WERI-Rb-1 (cell line): ENCODE results near the gene SCNN1B.

Experiments
- DNase-seq: peaks from one replicate; pipeline ENCODE4 v3.0.0-alpha.2; 2020
- H3K27ac ChIP-seq: fragments of 250-450 bp; sonication (Bioruptor Pico); 2 replicates; pipeline ENCODE4 v1.5.1; 2020; ENCODE audit warnings: mild to moderate bottlenecking, moderate library complexity
- H3K27me3 ChIP-seq: fragments of 250-450 bp; sonication (Bioruptor Pico); 2 replicates; pipeline ENCODE4 v1.5.1; 2021; ENCODE audit warnings: mild to moderate bottlenecking, low read depth, moderate library complexity; ENCODE audit not compliant: insufficient read depth, severe bottlenecking
- H3K36me3 ChIP-seq: fragments of 250-450 bp; sonication (Bioruptor Pico); 2 replicates; pipeline ENCODE4 v1.5.1; 2020; ENCODE audit warnings: mild to moderate bottlenecking, moderate library complexity
- H3K4me3 ChIP-seq: 2 replicates; pipeline ENCODE4 v1.5.1; 2011; ENCODE audit warnings: low read depth, mild to moderate bottlenecking, control low read depth, low read length
- H3K9me3 ChIP-seq: fragments of 250-450 bp; sonication (Bioruptor Pico); 2 replicates; pipeline ENCODE4 v1.5.1; 2021; ENCODE audit warnings: mild to moderate bottlenecking, moderate library complexity; ENCODE audit not compliant: severe bottlenecking
- TF ChIP-seq, protein P1 (sequence below): IDR thresholded peaks from 2 replicates; pipeline ENCODE4 v1.5.1; 2011; ENCODE audit warnings: low read depth, mild to moderate bottlenecking, control low read depth, inconsistent platforms, low read length

The SCNN1B gene

DNA sequence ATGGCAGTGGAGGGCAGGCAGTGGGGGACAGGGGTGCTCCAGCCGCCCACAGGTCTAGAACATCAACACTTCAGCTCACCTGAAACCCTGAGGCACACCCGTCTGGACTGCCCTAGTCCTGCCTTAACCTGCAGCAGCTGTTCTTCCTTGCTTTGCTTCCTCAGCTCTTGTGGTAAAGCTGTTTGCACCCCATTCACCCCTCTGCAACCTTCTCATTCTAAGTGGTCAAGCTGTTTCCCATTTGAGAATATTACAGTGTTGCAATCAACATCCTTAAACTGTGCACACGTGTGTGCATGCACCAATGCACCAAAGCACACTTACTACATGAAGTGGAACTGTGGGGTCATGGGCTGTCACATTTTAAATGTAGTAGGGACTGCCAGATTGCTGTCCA lies 32.4 kb downstream of the SCNN1B start:
- no peak for DNase-seq
- Histone ChIP-seq H3K36me3 (no peaks in the 10 kb centered on the region), H3K9me3 (no peaks in the 10 kb centered on the region), H3K27ac (no peak overlapping the region), H3K27me3 (no peaks in the 10 kb centered on the region), H3K4me3 (no peak overlapping the region)
- TF ChIP-seq, protein P1, sequence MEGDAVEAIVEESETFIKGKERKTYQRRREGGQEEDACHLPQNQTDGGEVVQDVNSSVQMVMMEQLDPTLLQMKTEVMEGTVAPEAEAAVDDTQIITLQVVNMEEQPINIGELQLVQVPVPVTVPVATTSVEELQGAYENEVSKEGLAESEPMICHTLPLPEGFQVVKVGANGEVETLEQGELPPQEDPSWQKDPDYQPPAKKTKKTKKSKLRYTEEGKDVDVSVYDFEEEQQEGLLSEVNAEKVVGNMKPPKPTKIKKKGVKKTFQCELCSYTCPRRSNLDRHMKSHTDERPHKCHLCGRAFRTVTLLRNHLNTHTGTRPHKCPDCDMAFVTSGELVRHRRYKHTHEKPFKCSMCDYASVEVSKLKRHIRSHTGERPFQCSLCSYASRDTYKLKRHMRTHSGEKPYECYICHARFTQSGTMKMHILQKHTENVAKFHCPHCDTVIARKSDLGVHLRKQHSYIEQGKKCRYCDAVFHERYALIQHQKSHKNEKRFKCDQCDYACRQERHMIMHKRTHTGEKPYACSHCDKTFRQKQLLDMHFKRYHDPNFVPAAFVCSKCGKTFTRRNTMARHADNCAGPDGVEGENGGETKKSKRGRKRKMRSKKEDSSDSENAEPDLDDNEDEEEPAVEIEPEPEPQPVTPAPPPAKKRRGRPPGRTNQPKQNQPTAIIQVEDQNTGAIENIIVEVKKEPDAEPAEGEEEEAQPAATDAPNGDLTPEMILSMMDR, result no peak

DNA sequence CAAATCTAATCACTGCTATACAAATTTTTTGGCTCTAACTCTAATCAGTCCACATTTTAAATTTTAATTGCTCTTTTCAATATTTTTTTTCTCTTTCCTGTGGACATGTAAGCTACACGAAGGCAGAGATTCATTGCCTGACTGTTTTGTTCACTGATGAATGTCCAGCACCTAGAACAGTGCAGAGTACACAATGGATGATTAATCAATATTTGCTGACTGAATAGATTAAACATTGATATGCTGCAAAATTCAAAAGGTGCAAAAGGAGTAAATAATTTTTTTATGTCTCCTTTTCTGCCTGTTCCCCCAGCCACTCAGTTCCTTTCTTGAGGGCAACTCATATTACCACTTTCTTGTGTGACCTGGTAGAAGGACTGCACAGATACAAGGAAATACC lies 32.8 kb downstream of the SCNN1B start:
- no peak for DNase-seq
- Histone ChIP-seq H3K4me3 (no peak overlapping the region), H3K36me3 (no peaks in the 10 kb centered on the region), H3K9me3 (no peaks in the 10 kb centered on the region), H3K27me3 (no peaks in the 10 kb centered on the region), H3K27ac (no peak overlapping the region)
- TF ChIP-seq, protein P1, result no peak

- no peak overlapping the region for H3K4me3 ChIP-seq
- H3K36me3 ChIP-seq, result no peaks in the 10 kb centered on the region
- TF ChIP-seq, protein P1, result no peak
- no peaks in the 10 kb centered on the region for H3K27me3 ChIP-seq
- H3K27ac ChIP-seq, result no peak overlapping the region
- H3K9me3 ChIP-seq, result no peaks in the 10 kb centered on the region
- DNase-seq, result no peak
Observed at GRCh38 chr16:23337836-23338550, 35.9 kb downstream of the SCNN1B start.

GRCh38 chr16:23339787-23340186 lies 37.7 kb downstream of the SCNN1B start:
- TF ChIP-seq, protein P1, result no peak
- H3K27me3 ChIP-seq, result no peaks in the 10 kb centered on the region
- no peaks in the 10 kb centered on the region for H3K36me3 ChIP-seq
- no peak overlapping the region for H3K4me3 ChIP-seq
- no peaks in the 10 kb centered on the region for H3K9me3 ChIP-seq
- no peak for DNase-seq
- H3K27ac ChIP-seq, result no peak overlapping the region

DNA sequence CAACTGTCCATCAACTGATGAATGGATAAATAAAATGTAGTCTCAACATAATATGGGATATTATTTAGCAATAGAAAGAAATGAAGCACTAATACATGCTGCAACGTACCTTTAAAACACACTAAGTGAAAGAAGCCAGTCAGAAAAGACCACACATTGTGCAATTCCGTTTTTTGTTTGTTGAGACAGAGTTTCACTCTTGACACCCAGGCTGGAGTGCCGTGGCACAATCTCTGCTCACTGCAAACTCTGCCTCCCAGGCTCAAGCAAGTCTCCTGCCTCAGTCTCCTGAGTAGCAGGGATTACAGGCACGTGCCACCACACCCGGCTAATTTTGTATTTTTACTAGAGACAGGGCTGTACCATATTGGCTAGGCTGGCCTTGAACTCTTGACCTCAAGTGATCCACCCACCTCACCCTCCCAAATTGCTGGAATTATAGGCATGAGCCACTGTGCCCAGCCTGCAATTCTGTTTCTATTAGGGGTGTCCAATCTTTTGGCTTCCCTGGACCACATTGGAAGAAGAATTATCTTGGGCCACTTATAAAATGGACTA lies 40.1 kb downstream of the SCNN1B start:
- no peak overlapping the region for H3K4me3 ChIP-seq
- TF ChIP-seq, protein P1, result no peak
- H3K36me3 ChIP-seq, result no peaks in the 10 kb centered on the region
- no peak overlapping the region for H3K27ac ChIP-seq
- H3K27me3 ChIP-seq, result no peaks in the 10 kb centered on the region
- no peaks in the 10 kb centered on the region for H3K9me3 ChIP-seq
- no peak for DNase-seq
